AG09309 (cell line): ENCODE results near the gene RAB25.

Source experiments
- DNase-seq: peaks from one replicate; pipeline ENCODE4 v3.0.0-alpha.2; 2010; ENCODE audit warnings: low read depth
- H3K4me3 ChIP-seq: 2 replicates; pipeline ENCODE4 v1.5.1; 2011; ENCODE audit warnings: mild to moderate bottlenecking, low read depth, low read length, moderate library complexity; ENCODE audit not compliant: control insufficient read depth
- TF ChIP-seq, protein P1 (sequence below): IDR thresholded peaks from 2 replicates; pipeline ENCODE4 v1.5.1; 2011; ENCODE audit warnings: mild to moderate bottlenecking, low read depth, low read length, inconsistent platforms; ENCODE audit not compliant: insufficient read depth, control insufficient read depth; ENCODE audit errors: missing control alignments

RAB25 gene

DNA sequence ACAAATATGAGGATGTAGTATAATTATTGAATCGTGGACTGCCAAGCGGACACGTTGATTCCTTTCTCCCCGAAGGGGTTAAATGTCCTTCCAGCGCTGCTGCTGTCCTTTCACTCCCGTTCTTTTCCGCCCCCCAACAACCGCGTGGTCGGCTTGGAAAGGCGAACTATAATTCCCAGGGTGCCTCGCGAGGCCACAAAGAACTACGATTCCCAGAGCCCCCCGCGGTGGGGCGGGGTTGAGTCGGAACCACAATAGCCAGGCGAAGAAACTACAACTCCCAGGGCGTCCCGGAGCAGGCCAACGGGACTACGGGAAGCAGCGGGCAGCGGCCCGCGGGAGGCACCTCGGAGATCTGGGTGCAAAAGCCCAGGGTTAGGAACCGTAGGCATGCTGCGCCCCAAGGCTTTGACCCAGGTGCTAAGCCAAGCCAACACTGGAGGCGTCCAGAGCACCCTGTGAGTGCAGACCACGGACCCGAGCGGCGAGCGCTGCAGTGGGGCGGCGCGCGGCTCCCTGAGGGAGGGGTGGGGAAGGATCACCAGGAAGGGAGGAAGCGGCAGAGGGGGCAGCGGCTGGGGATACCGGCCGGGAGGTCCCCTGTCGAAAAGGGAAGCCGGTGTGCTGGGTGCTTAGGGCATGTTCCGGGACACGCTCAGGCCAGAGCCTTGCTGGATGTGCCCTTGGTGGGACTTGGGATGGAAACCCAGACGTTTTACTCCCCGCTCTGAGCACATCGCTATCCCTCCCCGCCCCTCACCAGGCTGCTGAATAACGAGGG lies 6.3 kb upstream of the RAB25 start, which contains the start of gene LAMTOR2:
Gene LAMTOR2 (plus strand): TSS at position 283 of the 781 bp plus-strand sequence. CDS start 108 bp downstream, at position 391.
- DNase-seq = peak; percentile 68
- peak within 1 kb of the TSS; percentile 71 for H3K4me3 ChIP-seq
- TF ChIP-seq, protein P1, sequence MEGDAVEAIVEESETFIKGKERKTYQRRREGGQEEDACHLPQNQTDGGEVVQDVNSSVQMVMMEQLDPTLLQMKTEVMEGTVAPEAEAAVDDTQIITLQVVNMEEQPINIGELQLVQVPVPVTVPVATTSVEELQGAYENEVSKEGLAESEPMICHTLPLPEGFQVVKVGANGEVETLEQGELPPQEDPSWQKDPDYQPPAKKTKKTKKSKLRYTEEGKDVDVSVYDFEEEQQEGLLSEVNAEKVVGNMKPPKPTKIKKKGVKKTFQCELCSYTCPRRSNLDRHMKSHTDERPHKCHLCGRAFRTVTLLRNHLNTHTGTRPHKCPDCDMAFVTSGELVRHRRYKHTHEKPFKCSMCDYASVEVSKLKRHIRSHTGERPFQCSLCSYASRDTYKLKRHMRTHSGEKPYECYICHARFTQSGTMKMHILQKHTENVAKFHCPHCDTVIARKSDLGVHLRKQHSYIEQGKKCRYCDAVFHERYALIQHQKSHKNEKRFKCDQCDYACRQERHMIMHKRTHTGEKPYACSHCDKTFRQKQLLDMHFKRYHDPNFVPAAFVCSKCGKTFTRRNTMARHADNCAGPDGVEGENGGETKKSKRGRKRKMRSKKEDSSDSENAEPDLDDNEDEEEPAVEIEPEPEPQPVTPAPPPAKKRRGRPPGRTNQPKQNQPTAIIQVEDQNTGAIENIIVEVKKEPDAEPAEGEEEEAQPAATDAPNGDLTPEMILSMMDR = no peak

DNA sequence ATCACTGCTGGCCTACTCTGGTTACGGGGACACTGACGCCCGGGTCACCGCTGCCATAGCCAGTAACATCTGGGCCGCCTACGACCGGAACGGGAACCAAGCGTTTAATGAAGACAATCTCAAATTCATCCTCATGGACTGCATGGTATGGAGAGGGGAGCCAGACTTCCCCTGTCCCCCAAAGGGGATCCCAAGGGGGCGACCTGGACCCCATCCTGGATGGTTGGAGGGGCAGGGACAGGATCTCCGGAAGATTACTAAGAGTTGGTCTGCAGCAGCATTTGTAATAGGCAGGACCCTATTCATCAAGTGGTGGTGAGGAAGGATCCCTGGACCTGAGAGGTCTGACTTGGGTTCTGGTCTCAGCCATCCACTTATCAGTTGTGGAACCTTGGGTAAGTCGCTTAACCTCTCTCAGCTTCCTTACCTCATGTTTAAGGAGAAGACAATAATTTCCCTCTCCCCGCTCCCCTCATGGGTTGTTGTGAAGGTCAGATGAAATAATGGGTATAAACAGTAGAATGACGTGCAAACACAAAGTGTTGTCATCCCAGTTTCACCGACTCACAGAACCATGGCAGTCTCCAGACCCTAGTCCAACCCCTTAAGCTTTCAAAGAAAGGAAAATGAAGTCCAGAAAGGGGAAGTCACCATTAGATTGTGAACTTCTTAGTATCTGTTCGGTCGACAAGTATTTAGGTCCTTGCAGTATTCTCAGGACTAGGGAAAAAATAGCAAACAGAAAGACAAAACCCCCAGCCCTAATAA lies 5.5 kb upstream of the RAB25 start:
- H3K4me3 ChIP-seq = peak overlapping the region; percentile 71
- TF ChIP-seq, protein P1 = no peak
- no peak for DNase-seq

DNA sequence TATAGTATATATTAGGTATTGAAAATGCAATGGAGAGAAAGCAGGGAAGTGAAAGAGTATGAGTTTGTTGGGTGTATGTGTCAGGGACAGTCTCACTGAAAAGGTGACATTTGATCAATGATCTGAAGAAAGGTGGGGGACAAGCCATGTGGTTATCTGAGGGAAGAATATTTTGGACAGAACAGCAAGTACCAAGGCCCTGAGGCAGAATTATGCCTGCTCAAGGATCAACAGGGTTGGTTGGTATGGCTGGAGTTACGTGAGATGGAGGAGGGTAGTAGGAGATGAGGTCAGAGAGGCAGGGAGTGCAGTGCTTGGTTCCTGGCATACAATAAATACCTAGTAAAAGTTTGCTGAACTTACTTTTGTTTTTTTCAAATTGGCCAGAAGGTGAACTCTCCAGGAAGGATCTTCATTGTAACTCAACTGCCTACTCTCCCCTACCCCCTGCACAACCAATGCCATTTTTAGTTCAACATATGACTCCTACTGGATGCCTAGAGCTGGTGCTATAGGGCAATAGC lies 4.6 kb upstream of the RAB25 start:
- DNase-seq = no peak
- TF ChIP-seq, protein P1 = no peak
- H3K4me3 ChIP-seq = no peak overlapping the region

DNA sequence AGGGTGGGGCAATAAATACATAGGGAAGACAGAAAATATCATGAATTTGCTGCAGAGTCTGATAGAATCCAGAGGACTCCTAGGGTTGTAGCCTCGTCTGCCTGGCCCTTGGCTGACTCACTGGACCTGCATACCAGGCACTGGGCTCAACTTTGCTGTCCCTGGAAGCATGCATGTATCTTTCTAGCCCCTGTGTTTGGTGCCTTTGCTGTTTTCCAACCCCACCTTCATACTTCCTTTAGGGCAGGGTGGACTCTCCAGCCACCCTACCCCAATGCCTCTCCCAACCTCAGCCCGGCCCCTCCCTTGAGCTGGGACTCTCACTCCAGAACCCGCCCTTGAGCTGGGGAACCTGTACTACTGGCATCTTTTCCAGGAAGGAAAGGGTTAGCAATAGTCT lies 1.2 kb downstream of the RAB25 start:
- TF ChIP-seq, protein P1 = no peak
- H3K4me3 ChIP-seq = no peak overlapping the region
- DNase-seq = no peak

DNA sequence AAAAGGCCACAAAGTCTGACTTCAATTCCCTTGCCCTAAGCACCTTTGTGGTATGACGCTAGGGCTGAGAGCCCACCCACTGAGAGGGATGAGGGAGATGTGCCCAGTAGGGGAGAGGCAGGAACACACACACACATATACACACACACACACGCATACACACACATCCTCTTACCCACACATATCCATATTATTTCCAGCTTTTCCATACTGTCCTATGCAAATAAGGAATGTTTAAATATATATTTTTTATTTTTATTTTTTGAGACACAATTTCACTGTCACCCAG lies 3.0 kb downstream of the RAB25 start:
- DNase-seq = no peak
- no peak overlapping the region for H3K4me3 ChIP-seq
- TF ChIP-seq, protein P1 = no peak

DNA sequence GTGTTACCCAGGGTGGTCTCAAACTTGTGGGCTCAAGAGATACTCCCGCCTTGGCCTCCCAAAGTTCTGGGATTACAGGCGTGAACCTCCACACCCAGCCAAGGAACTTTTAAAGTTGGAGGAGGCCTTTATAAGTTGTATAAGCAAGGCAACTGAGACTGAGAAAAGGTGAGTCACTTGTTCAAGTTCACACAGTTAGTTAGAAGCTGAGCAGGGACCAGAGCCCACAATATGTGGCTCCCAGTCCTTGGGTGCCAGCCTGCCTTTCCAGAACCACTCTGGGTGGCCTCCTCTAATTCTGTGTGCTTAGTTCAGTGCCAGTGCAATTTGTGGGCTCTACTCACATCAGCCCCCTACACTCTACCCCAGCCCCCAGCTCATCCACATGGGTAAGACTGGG lies 3.7 kb downstream of the RAB25 start:
- no peak overlapping the region for H3K4me3 ChIP-seq
- DNase-seq = no peak
- TF ChIP-seq, protein P1 = no peak
